Measurements from ENCODE around the gene SMARCAD1.

DNA sequence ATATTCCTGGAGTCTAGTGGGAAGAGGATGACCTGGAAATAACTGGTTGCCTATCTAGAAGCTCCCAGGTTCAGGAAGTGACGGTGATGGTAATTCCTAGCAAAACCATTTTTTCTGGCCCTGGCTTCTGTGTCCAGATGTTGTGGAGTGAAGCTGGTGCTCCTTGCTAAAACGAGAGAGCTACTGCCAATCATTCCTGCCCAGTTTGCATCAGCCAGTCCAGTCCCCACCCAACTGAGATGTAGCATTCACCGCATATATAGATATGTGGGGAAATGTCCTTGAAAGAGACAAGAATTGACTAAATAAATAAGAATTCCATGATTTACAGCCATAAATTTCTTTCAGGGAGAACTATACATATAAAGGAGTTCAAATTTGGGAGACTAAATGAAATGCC is 128.6 kb downstream of the SMARCAD1 start:
- no peak for TF ChIP-seq POLR2A (IDR thresholded peaks at IDR 0.05)
- TF ChIP-seq EP300 (IDR thresholded peaks at IDR 0.05): no peak
- TF ChIP-seq, protein P1, sequence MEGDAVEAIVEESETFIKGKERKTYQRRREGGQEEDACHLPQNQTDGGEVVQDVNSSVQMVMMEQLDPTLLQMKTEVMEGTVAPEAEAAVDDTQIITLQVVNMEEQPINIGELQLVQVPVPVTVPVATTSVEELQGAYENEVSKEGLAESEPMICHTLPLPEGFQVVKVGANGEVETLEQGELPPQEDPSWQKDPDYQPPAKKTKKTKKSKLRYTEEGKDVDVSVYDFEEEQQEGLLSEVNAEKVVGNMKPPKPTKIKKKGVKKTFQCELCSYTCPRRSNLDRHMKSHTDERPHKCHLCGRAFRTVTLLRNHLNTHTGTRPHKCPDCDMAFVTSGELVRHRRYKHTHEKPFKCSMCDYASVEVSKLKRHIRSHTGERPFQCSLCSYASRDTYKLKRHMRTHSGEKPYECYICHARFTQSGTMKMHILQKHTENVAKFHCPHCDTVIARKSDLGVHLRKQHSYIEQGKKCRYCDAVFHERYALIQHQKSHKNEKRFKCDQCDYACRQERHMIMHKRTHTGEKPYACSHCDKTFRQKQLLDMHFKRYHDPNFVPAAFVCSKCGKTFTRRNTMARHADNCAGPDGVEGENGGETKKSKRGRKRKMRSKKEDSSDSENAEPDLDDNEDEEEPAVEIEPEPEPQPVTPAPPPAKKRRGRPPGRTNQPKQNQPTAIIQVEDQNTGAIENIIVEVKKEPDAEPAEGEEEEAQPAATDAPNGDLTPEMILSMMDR (IDR thresholded peaks at IDR 0.05): no peak

Measured in ovary (tissue), 3 donors.